CD14-positive monocyte (primary cell): ENCODE results near the gene HSF4. TPM values are rescaled to one million over a fixed set of nuclear protein-coding genes. Genes with fewer than 3 reads are reported as not detected.

ENCODE experiments used
- DNase-seq, 3 donors: peaks; one replicate each; pipeline ENCODE4 v3.0.0-alpha.2; 2011 to 2022
- H2AFZ ChIP-seq: 2 replicates; pipeline ENCODE4 v1.6.0; 2012; ENCODE audit warnings: mild to moderate bottlenecking, low read depth, low read length, inconsistent platforms; ENCODE audit not compliant: insufficient read depth, poor library complexity, severe bottlenecking
- H3K27ac ChIP-seq, 2 donors: 1 replicate in 1 of 2; 2 replicates in 1 of 2; pipeline ENCODE4 v1.5.1; 2012 to 2013; ENCODE audit warnings: low read length in 2 of 2, control low read depth in 1 of 2, inconsistent platforms in 1 of 2, low read depth in 1 of 2, mild to moderate bottlenecking in 1 of 2
- H3K27me3 ChIP-seq, 2 donors: one replicate each; pipeline versions ENCODE4 v1.6.0 to v1.6.1; 2011 to 2013; ENCODE audit warnings: low read length in 2 of 2; ENCODE audit not compliant: control insufficient read depth in 2 of 2, insufficient read depth in 2 of 2
- H3K36me3 ChIP-seq, 2 donors: replicated peaks in 1 of 2; 1 replicate in 1 of 2; 2 replicates in 1 of 2; pipeline versions ENCODE4 v1.5.1 to v1.6.1; 2012 to 2013; ENCODE audit warnings: low read length in 2 of 2, control low read depth in 1 of 2, inconsistent platforms in 1 of 2, mild to moderate bottlenecking in 1 of 2; ENCODE audit not compliant: insufficient read depth in 2 of 2, control insufficient read depth in 1 of 2
- H3K4me1 ChIP-seq, 2 donors: 1 replicate in 1 of 2; 2 replicates in 1 of 2; pipeline versions ENCODE4 v1.5.1 to v1.6.1; 2012 to 2013; ENCODE audit warnings: low read length in 2 of 2, control low read depth in 1 of 2, inconsistent platforms in 1 of 2, mild to moderate bottlenecking in 1 of 2, moderate library complexity in 1 of 2; ENCODE audit not compliant: insufficient read depth in 2 of 2, control insufficient read depth in 1 of 2
- H3K4me2 ChIP-seq: replicated peaks from 2 replicates; pipeline ENCODE3; 2012; ENCODE audit warnings: low read length, moderate library complexity, mild to moderate bottlenecking; ENCODE audit not compliant: poor library complexity, severe bottlenecking; ENCODE audit errors: extremely low read depth
- H3K4me3 ChIP-seq, 3 experiments: fragments of 200-600 bp in 1 of 3; sonication (generic) in 1 of 3; replicated peaks in 1 of 3; 1 replicate in 2 of 3; 2 replicates in 1 of 3; pipeline ENCODE4 v1.5.1; 2011 to 2013; ENCODE audit warnings: low read length in 3 of 3, mild to moderate bottlenecking in 3 of 3, control low read depth in 2 of 3, low read depth in 2 of 3, inconsistent platforms in 1 of 3, moderate library complexity in 1 of 3
- H3K79me2 ChIP-seq: 2 replicates; pipeline ENCODE4 v1.6.0; 2012; ENCODE audit warnings: mild to moderate bottlenecking, control low read depth, inconsistent platforms, low read length, moderate library complexity; ENCODE audit not compliant: insufficient read depth
- H3K9ac ChIP-seq: 2 replicates; pipeline ENCODE4 v1.6.0; 2017; ENCODE audit warnings: low read length, mild to moderate bottlenecking; ENCODE audit not compliant: insufficient read depth, poor library complexity, severe bottlenecking
- H3K9me3 ChIP-seq, 2 donors: replicated peaks in 1 of 2; 1 replicate in 1 of 2; 2 replicates in 1 of 2; pipeline versions ENCODE4 v1.5.1 to v1.6.1; 2012 to 2013; ENCODE audit warnings: low read length in 2 of 2, control low read depth in 1 of 2; ENCODE audit not compliant: control insufficient read depth in 1 of 2, insufficient read depth in 1 of 2
- H4K20me1 ChIP-seq: 2 replicates; pipeline ENCODE4 v1.6.0; 2012; ENCODE audit warnings: mild to moderate bottlenecking, low read length, control low read depth, moderate library complexity; ENCODE audit not compliant: insufficient read depth
- H3K27ac Mint-ChIP-seq, 7 donors: one replicate each; pipeline ENCODE4 v1.8.0; 2020; ENCODE audit warnings: mild to moderate bottlenecking in 7 of 7, mixed read lengths in 7 of 7, moderate library complexity in 6 of 7, inconsistent platforms in 2 of 7
- H3K27me3 Mint-ChIP-seq, 3 donors: one replicate each; pipeline ENCODE4 v1.8.0; 2021 to 2022; ENCODE audit warnings: low read depth in 3 of 3, mild to moderate bottlenecking in 3 of 3, mixed read lengths in 3 of 3, moderate library complexity in 3 of 3, inconsistent platforms in 1 of 3
- H3K36me3 Mint-ChIP-seq, 2 donors: one replicate each; pipeline ENCODE4 v1.8.0; 2020; ENCODE audit warnings: mixed read lengths in 2 of 2, inconsistent platforms in 1 of 2, mild to moderate bottlenecking in 1 of 2
- H3K4me1 Mint-ChIP-seq: one replicate; pipeline ENCODE4 v1.8.0; 2020; ENCODE audit warnings: mild to moderate bottlenecking, mixed read lengths
- H3K4me3 Mint-ChIP-seq, 2 donors: one replicate each; pipeline ENCODE4 v1.8.0; 2020; ENCODE audit warnings: mild to moderate bottlenecking in 2 of 2, mixed read lengths in 2 of 2, moderate library complexity in 1 of 2
- H3K9me3 Mint-ChIP-seq, 7 donors: one replicate each; pipeline ENCODE4 v1.8.0; 2020 to 2022; ENCODE audit warnings: mixed read lengths in 7 of 7, mild to moderate bottlenecking in 6 of 7, moderate library complexity in 6 of 7, inconsistent platforms in 2 of 7
- CTCF ChIP-seq: fragments of 200-600 bp; IDR thresholded peaks from one replicate; pipeline ENCODE4 v1.8.0; 2022; ENCODE audit warnings: antibody characterized with exemption, mild to moderate bottlenecking
- WGBS: methylation state at CpG from one replicate; pipeline ENCODE4 v1.1.5; 2013; ENCODE audit warnings: missing lambda C conversion rate; ENCODE audit not compliant: insufficient coverage; 5-methylcytosine and 5-hydroxymethylcytosine counted together
- intact Hi-C, 2 donors: fragments of 100-400 bp; cut with micrococcal nuclease; formaldehyde crosslinking; loops; one replicate each; pipeline versions ENCODE4 v1.15.0 to v1.15.1; 2023
- polyA plus RNA-seq, 3 donors: library from polyadenylated mRNA; depleted of rRNA in 1 of 3; unstranded in 2 of 3; stranded (reverse) in 1 of 3; fragments of 300-500 nt in 2 of 3; fragments of >200 nt in 1 of 3; fragmentation: Illumina TruSeq in 2 of 3; gene quantifications; 1 replicate in 2 of 3; 2 replicates in 1 of 3; pipeline ENCODE4 v1.2.3, GENCODE V29; 2012 to 2021

HSF4 gene
- polyA plus RNA-seq, 3 donors: 53.4 TPM; not detected in 2

- Histone ChIP-seq H4K20me1 (no peaks in the 10 kb centered on the region), H2AFZ (peak overlapping the region; percentile 74), H3K36me3 (no peaks in the 10 kb centered on the region), H3K4me3 (peak overlapping the region; percentile 13 to 95 (median 13)), H3K4me1 (peaks cover 38 to 43% of the 10 kb centered on the region in 2 donors), H3K9ac (no peak overlapping the region), H3K79me2 (peaks cover 8% of the 10 kb centered on the region), H3K9me3 (no peaks in the 10 kb centered on the region), H3K27me3 (peaks cover 0 to 8% of the 10 kb centered on the region in 2 donors), H3K27ac (no peak overlapping the region), H3K4me2 (peak overlapping the region; percentile 92)
- intact Hi-C loops: no loop called here
- peak; percentile 87 for TF ChIP-seq CTCF
- H3K9me3 Mint-ChIP-seq: peaks cover 0 to 4% (median 2%) of the 10 kb centered on the region in 7 donors
- H3K27me3 Mint-ChIP-seq: peaks cover 7 to 29% (median 18%) of the 10 kb centered on the region in 3 donors
- WGBS: 19% methylated on average over 41 of the region's 43 CpGs
- H3K27ac Mint-ChIP-seq: peak overlapping the region in 4 of 7 donors; percentile 27 to 82 (median 51)
- DNase-seq: peak; percentile 80 to 82 (median 82)
- peaks cover 2% of the 10 kb centered on the region in 2 donors for H3K36me3 Mint-ChIP-seq
- peaks cover 15% of the 10 kb centered on the region for H3K4me1 Mint-ChIP-seq
- peak overlapping the region in 1 of 2 donors; percentile 88 for H3K4me3 Mint-ChIP-seq
Measured at GRCh38 chr16:67184995-67185650, 20.6 kb downstream of the HSF4 start.

GRCh38 chr16:67185651-67186134 is 21.1 kb downstream of the HSF4 start:
- peak overlapping the region in 1 of 2 donors; percentile 88 for H3K4me3 Mint-ChIP-seq
- H3K27ac Mint-ChIP-seq: peak overlapping the region in 2 of 7 donors; percentile 1 to 27
- Histone ChIP-seq H3K79me2 (peaks cover 8% of the 10 kb centered on the region), H3K27me3 (peaks cover 0 to 8% of the 10 kb centered on the region in 2 donors), H3K4me1 (peaks cover 38 to 43% of the 10 kb centered on the region in 2 donors), H3K4me3 (peak overlapping the region; percentile 13 to 95 (median 13)), H3K36me3 (no peaks in the 10 kb centered on the region), H3K27ac (no peak overlapping the region), H3K9me3 (no peaks in the 10 kb centered on the region), H2AFZ (peak overlapping the region; percentile 74), H3K4me2 (peak overlapping the region; percentile 92), H4K20me1 (no peaks in the 10 kb centered on the region), H3K9ac (no peak overlapping the region)
- H3K36me3 Mint-ChIP-seq: peaks cover 2% of the 10 kb centered on the region in 2 donors
- H3K27me3 Mint-ChIP-seq: peaks cover 7 to 29% (median 18%) of the 10 kb centered on the region in 3 donors
- intact Hi-C loops: no loop called here
- TF ChIP-seq CTCF: peak; percentile 39
- peaks cover 15% of the 10 kb centered on the region for H3K4me1 Mint-ChIP-seq
- 0% methylated on average over 3 of the region's 12 CpGs for WGBS
- DNase-seq: no peak
- H3K9me3 Mint-ChIP-seq: peaks cover 0 to 4% (median 2%) of the 10 kb centered on the region in 7 donors
